Keratinocyte (primary cell): ENCODE data around the gene ANXA7. TPM values are rescaled to one million over a fixed set of nuclear protein-coding genes. Genes with fewer than 3 reads are reported as not detected.

ENCODE experiments used
- DNase-seq: peaks from one replicate; pipeline ENCODE4 v3.0.0-alpha.2; 2011; ENCODE audit warnings: low read depth, missing footprints, low spot score
- FAIRE-seq: peaks from 2 replicates; lab custom pipeline; 2011; peaks lifted over from hg19 to GRCh38; lab: Jason Lieb, UNC
- H2AFZ ChIP-seq: 2 replicates; pipeline ENCODE4 v1.6.0; 2012; ENCODE audit warnings: low read length, control low read depth, inconsistent platforms; ENCODE audit not compliant: control insufficient read depth
- H3K27ac ChIP-seq: 2 replicates; pipeline ENCODE4 v1.5.1; 2011; ENCODE audit warnings: low read length; ENCODE audit not compliant: control insufficient read depth, insufficient read depth
- H3K27me3 ChIP-seq: 3 replicates; pipeline ENCODE4 v1.6.0; 2011; ENCODE audit warnings: low read length; ENCODE audit not compliant: control insufficient read depth, insufficient read depth; ENCODE audit errors: extremely low read depth
- H3K36me3 ChIP-seq, 2 experiments: 2 replicates in 1 of 2; 3 replicates in 1 of 2; pipeline ENCODE4 v1.5.1; 2011; ENCODE audit warnings: low read length in 2 of 2, mild to moderate bottlenecking in 1 of 2; ENCODE audit not compliant: control insufficient read depth in 2 of 2, insufficient read depth in 2 of 2; ENCODE audit errors: extremely low read depth in 1 of 2
- H3K4me1 ChIP-seq: 3 replicates; pipeline ENCODE4 v1.5.1; 2011; ENCODE audit warnings: low read length; ENCODE audit not compliant: control insufficient read depth, insufficient read depth; ENCODE audit errors: extremely low read depth
- H3K4me2 ChIP-seq: 3 replicates; pipeline ENCODE4 v1.6.0; 2011; ENCODE audit warnings: low read depth, low read length; ENCODE audit not compliant: control insufficient read depth, insufficient read depth; ENCODE audit errors: extremely low read depth
- H3K4me3 ChIP-seq, 3 experiments: fragments of 200-600 bp in 1 of 3; sonication (generic) in 1 of 3; 2 replicates in 2 of 3; 3 replicates in 1 of 3; pipeline ENCODE4 v1.5.1; 2011 to 2016; ENCODE audit warnings: low read length in 3 of 3, mild to moderate bottlenecking in 3 of 3, control low read depth in 2 of 3, inconsistent platforms in 1 of 3, low read depth in 1 of 3, mixed read lengths in 1 of 3, mixed run types in 1 of 3, moderate library complexity in 1 of 3; ENCODE audit not compliant: control insufficient read depth in 2 of 3, insufficient read depth in 2 of 3; ENCODE audit errors: extremely low read depth in 1 of 3
- H3K79me2 ChIP-seq: 2 replicates; pipeline ENCODE4 v1.6.0; 2012; ENCODE audit warnings: low read length; ENCODE audit not compliant: control insufficient read depth, insufficient read depth
- H3K9ac ChIP-seq: 3 replicates; pipeline ENCODE4 v1.6.0; 2011; ENCODE audit warnings: low read length; ENCODE audit not compliant: control insufficient read depth, insufficient read depth; ENCODE audit errors: extremely low read depth
- H3K9me1 ChIP-seq: 3 replicates; pipeline ENCODE4 v1.6.0; 2011; ENCODE audit warnings: low read length; ENCODE audit not compliant: control insufficient read depth, insufficient read depth; ENCODE audit errors: extremely low read depth
- H3K9me3 ChIP-seq: 2 replicates; pipeline ENCODE4 v1.5.1; 2012; ENCODE audit warnings: low read depth, low read length; ENCODE audit not compliant: control insufficient read depth
- H4K20me1 ChIP-seq: 3 replicates; pipeline ENCODE4 v1.6.0; 2011; ENCODE audit warnings: low read length; ENCODE audit not compliant: control insufficient read depth, insufficient read depth; ENCODE audit errors: extremely low read depth
- EZH2 ChIP-seq: IDR thresholded peaks from one replicate; pipeline ENCODE4 v1.6.1; 2012; ENCODE audit warnings: inconsistent platforms, mild to moderate bottlenecking, low read length, moderate library complexity
- dilution Hi-C: fragments of 300-500 bp; cut with MboI; formaldehyde crosslinking; loops from one replicate; pipeline ENCODE4 v1.7.0; 2020; ENCODE audit warnings: low sequenced_read_pairs; ENCODE audit not compliant: extremely low pct_ligation_motif_present
- polyA plus RNA-seq, 5 experiments: library from polyadenylated mRNA; depleted of rRNA in 3 of 5; stranded (reverse) in 3 of 5; stranded (forward) in 1 of 5; unstranded in 1 of 5; fragments of >200 nt; gene quantifications; 1 replicate in 1 of 5; 2 replicates in 3 of 5; 3 replicates in 1 of 5; pipeline versions ENCODE4 v1.2.1 to v1.2.3, GENCODE V29; 2011 to 2012; ENCODE audit warnings: missing spikeins in 2 of 5, low read depth in 1 of 5, low replicate concordance in 1 of 5
- TF ChIP-seq, protein P1 (sequence below), 3 experiments: IDR thresholded peaks in 1 of 3; conservative IDR thresholded peaks in 1 of 3; optimal IDR thresholded peaks in 1 of 3; 2 replicates in 2 of 3; 3 replicates in 1 of 3; pipeline versions ENCODE3 to v1.5.1; 2011; ENCODE audit warnings: low read length in 3 of 3, mild to moderate bottlenecking in 3 of 3, moderate library complexity in 2 of 3, control low read depth in 1 of 3, inconsistent platforms in 1 of 3; ENCODE audit not compliant: insufficient read depth in 2 of 3; ENCODE audit errors: extremely low read depth in 1 of 3

Gene ANXA7
- polyA plus RNA-seq, 1 donor (not counting 4 experiments of a cell fraction or from before 2014, with no cell fraction given), result 144 TPM

DNA sequence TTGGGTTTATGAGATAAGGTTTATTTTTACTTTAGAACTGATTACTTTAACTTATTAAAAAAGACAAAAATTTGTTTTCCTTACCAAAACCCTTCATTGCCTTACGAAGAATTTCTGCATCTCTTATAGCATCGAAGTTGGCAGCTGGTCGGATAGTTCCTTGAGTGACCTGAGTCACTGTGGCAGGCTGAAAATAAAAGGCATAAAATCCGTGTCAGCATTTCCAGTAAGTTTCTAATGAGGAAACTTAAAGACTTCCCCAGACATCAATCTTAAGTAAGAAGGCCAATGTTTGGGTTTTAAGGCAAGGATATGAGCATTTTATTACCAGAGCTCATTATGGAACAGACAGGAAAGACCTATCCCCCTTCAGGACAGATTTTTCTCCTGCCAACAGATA is 25.6 kb downstream of the ANXA7 start:
- H3K79me2 ChIP-seq, result peaks cover 7% of the 10 kb centered on the region
- H3K9me1 ChIP-seq, result no peaks in the 10 kb centered on the region
- no peak overlapping the region for H2AFZ ChIP-seq
- DNase-seq, result no peak
- no peaks in the 10 kb centered on the region for H3K9me3 ChIP-seq
- H3K27me3 ChIP-seq, result no peaks in the 10 kb centered on the region
- no peaks in the 10 kb centered on the region for H4K20me1 ChIP-seq
- peaks cover 18 to 40% of the 10 kb centered on the region in 2 experiments for H3K36me3 ChIP-seq
- FAIRE-seq, result no peak
- no peak overlapping the region for H3K4me2 ChIP-seq
- H3K4me1 ChIP-seq, result no peaks in the 10 kb centered on the region
- dilution Hi-C loops, result loop anchor here (25.0 kb wide), 1 partner anchor 126 kb away; the partner anchor contains the start of gene MRPS16
- H3K9ac ChIP-seq, result no peak overlapping the region
- TF ChIP-seq, protein P1, sequence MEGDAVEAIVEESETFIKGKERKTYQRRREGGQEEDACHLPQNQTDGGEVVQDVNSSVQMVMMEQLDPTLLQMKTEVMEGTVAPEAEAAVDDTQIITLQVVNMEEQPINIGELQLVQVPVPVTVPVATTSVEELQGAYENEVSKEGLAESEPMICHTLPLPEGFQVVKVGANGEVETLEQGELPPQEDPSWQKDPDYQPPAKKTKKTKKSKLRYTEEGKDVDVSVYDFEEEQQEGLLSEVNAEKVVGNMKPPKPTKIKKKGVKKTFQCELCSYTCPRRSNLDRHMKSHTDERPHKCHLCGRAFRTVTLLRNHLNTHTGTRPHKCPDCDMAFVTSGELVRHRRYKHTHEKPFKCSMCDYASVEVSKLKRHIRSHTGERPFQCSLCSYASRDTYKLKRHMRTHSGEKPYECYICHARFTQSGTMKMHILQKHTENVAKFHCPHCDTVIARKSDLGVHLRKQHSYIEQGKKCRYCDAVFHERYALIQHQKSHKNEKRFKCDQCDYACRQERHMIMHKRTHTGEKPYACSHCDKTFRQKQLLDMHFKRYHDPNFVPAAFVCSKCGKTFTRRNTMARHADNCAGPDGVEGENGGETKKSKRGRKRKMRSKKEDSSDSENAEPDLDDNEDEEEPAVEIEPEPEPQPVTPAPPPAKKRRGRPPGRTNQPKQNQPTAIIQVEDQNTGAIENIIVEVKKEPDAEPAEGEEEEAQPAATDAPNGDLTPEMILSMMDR (optimal IDR thresholded peaks at IDR 0.05 in 1 of 3, IDR thresholded peaks at IDR 0.05 in 1 of 3, conservative IDR thresholded peaks at IDR 0.05 in 1 of 3; ENCODE audit: extremely low read depth in 1 of 3, insufficient read depth in 2 of 3, low read length in 3 of 3), result no peak
- no peak for TF ChIP-seq EZH2
- no peak overlapping the region for H3K27ac ChIP-seq
- H3K4me3 ChIP-seq, result no peak overlapping the region

DNA sequence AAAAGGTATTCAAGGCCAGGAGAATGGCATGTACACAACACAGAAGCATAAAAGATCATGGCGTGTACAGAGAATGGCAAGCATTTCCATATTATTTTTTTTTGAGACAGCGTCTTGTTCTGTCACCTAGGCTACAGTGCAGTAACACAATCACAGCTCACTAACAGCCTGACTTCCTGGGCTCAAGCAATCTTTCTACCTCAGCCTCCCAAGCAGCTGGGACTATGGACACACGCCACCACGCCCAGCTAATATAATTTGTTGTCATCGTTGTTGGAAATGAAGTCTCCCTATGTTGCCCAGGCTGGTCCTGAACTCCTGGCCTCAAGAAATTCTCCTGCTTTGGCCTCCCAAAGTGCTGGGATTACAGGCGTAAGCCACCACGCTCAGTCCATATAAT is 27.3 kb downstream of the ANXA7 start:
- DNase-seq (no peak), FAIRE-seq (no peak)
- no peak for TF ChIP-seq EZH2
- TF ChIP-seq, protein P1 (optimal IDR thresholded peaks at IDR 0.05 in 1 of 3, IDR thresholded peaks at IDR 0.05 in 1 of 3, conservative IDR thresholded peaks at IDR 0.05 in 1 of 3; ENCODE audit: extremely low read depth in 1 of 3, insufficient read depth in 2 of 3, low read length in 3 of 3), result no peak
- Histone ChIP-seq H3K79me2 (peaks cover 7% of the 10 kb centered on the region), H3K36me3 (peaks cover 22 to 51% of the 10 kb centered on the region in 2 experiments), H3K27me3 (no peaks in the 10 kb centered on the region), H3K4me1 (no peaks in the 10 kb centered on the region), H3K9ac (no peak overlapping the region), H4K20me1 (no peaks in the 10 kb centered on the region), H2AFZ (no peak overlapping the region), H3K9me3 (no peaks in the 10 kb centered on the region), H3K27ac (no peak overlapping the region), H3K4me2 (no peak overlapping the region), H3K4me3 (no peak overlapping the region), H3K9me1 (no peaks in the 10 kb centered on the region)
- dilution Hi-C loops, result loop anchor here (25.0 kb wide), 1 partner anchor 124 kb away; the partner anchor contains the start of gene MRPS16
